VCaP (cell line): ENCODE measurements around the gene RETN.

Experiments
- H3K27ac ChIP-seq: fragments of 450-650 bp; 2 replicates; pipeline ENCODE4 v1.5.1; 2017
- CTCF ChIP-seq: fragments of 450-650 bp; conservative IDR thresholded peaks from 2 replicates; pipeline ENCODE4 v1.5.1; 2017; ENCODE audit warnings: mild to moderate bottlenecking, moderate library complexity

RETN gene

GRCh38 chr19:7710616-7711015 lies 41.8 kb downstream of the RETN start:
- H3K27ac ChIP-seq = no peak overlapping the region
- TF ChIP-seq CTCF = no peak

GRCh38 chr19:7715671-7716070 lies 46.8 kb downstream of the RETN start:
- no peak for TF ChIP-seq CTCF
- H3K27ac ChIP-seq = no peak overlapping the region

DNA sequence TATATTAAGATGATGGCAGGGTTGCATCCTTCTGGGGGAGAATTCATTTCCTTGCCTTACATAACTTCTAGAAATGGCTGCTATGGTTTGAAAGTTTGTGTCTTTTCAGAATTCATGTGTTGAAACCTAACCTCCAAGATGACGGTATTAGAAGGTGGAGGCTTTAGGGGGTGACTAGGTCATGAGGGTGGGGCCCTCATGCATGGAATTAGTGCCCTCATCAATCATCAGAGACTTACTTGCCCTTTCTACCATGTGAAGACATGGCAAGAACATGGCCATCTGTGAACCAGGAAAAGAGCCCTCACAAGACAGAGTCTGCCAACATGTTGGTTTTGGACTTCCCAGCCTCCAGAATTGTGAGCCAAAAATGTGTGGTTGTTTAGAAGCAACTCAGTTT lies 47.9 kb downstream of the RETN start:
- TF ChIP-seq CTCF = no peak
- no peak overlapping the region for H3K27ac ChIP-seq

DNA sequence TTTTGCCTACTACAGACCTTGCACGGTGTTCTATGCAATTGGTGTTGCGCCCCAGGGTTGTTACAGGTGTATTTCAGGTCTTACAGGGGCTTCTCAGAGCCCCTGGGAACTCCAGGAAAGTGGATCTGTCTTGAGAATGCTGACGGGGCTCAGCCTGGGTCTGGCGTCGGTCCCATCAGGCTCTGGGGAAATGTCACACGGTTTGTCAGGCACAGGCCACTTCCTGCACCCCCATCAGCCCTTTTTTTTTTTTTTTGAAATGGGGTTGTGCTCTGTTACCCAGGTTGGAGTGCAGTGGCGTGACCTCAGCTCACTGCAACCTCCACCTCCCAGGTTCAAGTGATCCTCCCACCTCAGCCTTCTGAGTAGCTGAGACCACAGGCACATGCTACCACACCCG lies 49.8 kb downstream of the RETN start:
- no peak for TF ChIP-seq CTCF
- H3K27ac ChIP-seq = no peak overlapping the region
